Mesenchymal stem cell (in vitro differentiated cells and primary cell): ENCODE measurements around the gene SSTR3.
A peak's percentile ranks its signal among the peaks of the same experiment; 100 is the strongest.

Experiments used
- DNase-seq: peaks from one replicate; pipeline ENCODE4 v3.0.0-alpha.2; 2013
- H2AFZ ChIP-seq: one replicate; pipeline ENCODE4 v1.6.1; 2013; ENCODE audit warnings: low read depth, mild to moderate bottlenecking, control low read depth, inconsistent platforms, low read length, moderate library complexity
- H2AK5ac ChIP-seq: 2 replicates; pipeline ENCODE4 v1.6.1; 2013; ENCODE audit warnings: low read length, moderate library complexity, mild to moderate bottlenecking, inconsistent platforms; ENCODE audit not compliant: severe bottlenecking
- H2BK120ac ChIP-seq: one replicate; pipeline ENCODE4 v1.6.1; 2013; ENCODE audit warnings: low read depth, mild to moderate bottlenecking, inconsistent platforms, low read length, moderate library complexity
- H2BK12ac ChIP-seq, 2 experiments: one replicate each; pipeline ENCODE4 v1.6.1; 2013; ENCODE audit warnings: inconsistent platforms in 2 of 2, low read length in 2 of 2, mild to moderate bottlenecking in 2 of 2, moderate library complexity in 2 of 2, control low read depth in 1 of 2
- H2BK15ac ChIP-seq: one replicate; pipeline ENCODE4 v1.6.1; 2013; ENCODE audit warnings: mild to moderate bottlenecking, low read depth, inconsistent platforms; ENCODE audit not compliant: poor library complexity, severe bottlenecking
- H2BK5ac ChIP-seq: 2 replicates; pipeline ENCODE4 v1.6.1; 2013; ENCODE audit warnings: low read depth, mild to moderate bottlenecking, low read length, control low read depth, inconsistent platforms; ENCODE audit not compliant: poor library complexity, severe bottlenecking
- H3K14ac ChIP-seq, 2 experiments: one replicate each; pipeline ENCODE4 v1.6.1; 2013; ENCODE audit warnings: inconsistent platforms in 2 of 2, low read length in 2 of 2, control low read depth in 1 of 2, mild to moderate bottlenecking in 1 of 2, moderate library complexity in 1 of 2
- H3K18ac ChIP-seq, 2 experiments: one replicate each; pipeline ENCODE4 v1.6.1; 2013; ENCODE audit warnings: inconsistent platforms in 2 of 2, low read length in 2 of 2, control low read depth in 1 of 2, low read depth in 1 of 2, mild to moderate bottlenecking in 1 of 2
- H3K23ac ChIP-seq, 2 experiments: one replicate each; pipeline ENCODE4 v1.6.1; 2013; ENCODE audit warnings: inconsistent platforms in 2 of 2, low read length in 2 of 2, mild to moderate bottlenecking in 2 of 2, moderate library complexity in 2 of 2, control low read depth in 1 of 2
- H3K27ac ChIP-seq: 2 replicates; pipeline ENCODE4 v1.5.1; 2013; ENCODE audit warnings: mild to moderate bottlenecking, moderate library complexity, low read length, control low read depth, inconsistent platforms; ENCODE audit not compliant: poor library complexity, severe bottlenecking
- H3K27me3 ChIP-seq, 2 experiments: 2 replicates each; pipeline versions ENCODE4 v1.6.1 to v1.7.0; 2013; ENCODE audit warnings: low read length in 2 of 2, mild to moderate bottlenecking in 2 of 2, moderate library complexity in 2 of 2, control low read depth in 1 of 2, inconsistent platforms in 1 of 2; ENCODE audit not compliant: control insufficient read depth in 1 of 2, insufficient read depth in 1 of 2
- H3K36me3 ChIP-seq, 2 experiments: 2 replicates each; pipeline versions ENCODE4 v1.6.1 to v1.7.0; 2013; ENCODE audit warnings: low read length in 2 of 2, control low read depth in 1 of 2, inconsistent platforms in 1 of 2, low read depth in 1 of 2, mild to moderate bottlenecking in 1 of 2; ENCODE audit not compliant: insufficient read depth in 2 of 2, control insufficient read depth in 1 of 2
- H3K4ac ChIP-seq, 2 experiments: one replicate each; pipeline ENCODE4 v1.6.1; 2013; ENCODE audit warnings: inconsistent platforms in 2 of 2, low read length in 2 of 2, mild to moderate bottlenecking in 2 of 2, moderate library complexity in 2 of 2, control low read depth in 1 of 2, low read depth in 1 of 2
- H3K4me1 ChIP-seq: 2 replicates; pipeline ENCODE4 v1.6.1; 2013; ENCODE audit warnings: low read depth, low read length, control low read depth; ENCODE audit not compliant: control insufficient read depth, insufficient read depth
- H3K4me2 ChIP-seq: 2 replicates; pipeline ENCODE4 v1.6.1; 2013; ENCODE audit warnings: low read length, mild to moderate bottlenecking, inconsistent platforms; ENCODE audit not compliant: poor library complexity, severe bottlenecking
- H3K4me3 ChIP-seq, 2 experiments: 2 replicates each; pipeline versions ENCODE4 v1.5.1 to v1.7.0; 2013; ENCODE audit warnings: low read length in 2 of 2, mild to moderate bottlenecking in 2 of 2, control low read depth in 1 of 2, low read depth in 1 of 2; ENCODE audit not compliant: insufficient read depth in 1 of 2
- H3K79me1 ChIP-seq: replicated peaks from 2 replicates; pipeline ENCODE4 v1.6.1; 2013; ENCODE audit warnings: mild to moderate bottlenecking, control low read depth, low read length, inconsistent platforms; ENCODE audit not compliant: poor library complexity, severe bottlenecking
- H3K9ac ChIP-seq: 2 replicates; pipeline ENCODE4 v1.7.0; 2013; ENCODE audit warnings: mild to moderate bottlenecking, low read length, moderate library complexity
- H3K9me3 ChIP-seq: 2 replicates; pipeline ENCODE4 v1.7.0; 2013; ENCODE audit warnings: mild to moderate bottlenecking, low read length; ENCODE audit not compliant: control insufficient read depth
- H4K8ac ChIP-seq: one replicate; pipeline ENCODE4 v1.6.1; 2013; ENCODE audit warnings: inconsistent platforms, mild to moderate bottlenecking, low read length, moderate library complexity
- H4K91ac ChIP-seq: one replicate; pipeline ENCODE4 v1.6.1; 2013; ENCODE audit warnings: mild to moderate bottlenecking, low read length, inconsistent platforms
- WGBS: methylation state at CpG from one replicate; pipeline ENCODE4 v1.1.7; 2013; ENCODE audit warnings: mixed read lengths; 5-methylcytosine and 5-hydroxymethylcytosine counted together

The SSTR3 gene

GRCh38 chr22:37177755-37178154, 34.5 kb downstream of the SSTR3 start:
- Histone ChIP-seq H3K23ac (no peak overlapping the region), H3K4me3 (no peak overlapping the region), H2AK5ac (no peak overlapping the region), H3K14ac (no peak overlapping the region), H2BK15ac (no peak overlapping the region), H3K27ac (no peak overlapping the region), H4K8ac (no peak overlapping the region), H2BK5ac (no peak overlapping the region), H3K79me1 (no peaks in the 10 kb centered on the region), H3K4me2 (no peak overlapping the region), H3K9ac (no peak overlapping the region), H2BK120ac (peak overlapping the region; percentile 38), H2BK12ac (no peak overlapping the region), H3K18ac (no peak overlapping the region), H4K91ac (no peak overlapping the region), H2AFZ (no peak overlapping the region), H3K4ac (peak overlapping the region in 1 of 2 experiments; percentile 53), H3K36me3 (peaks cover 12 to 26% of the 10 kb centered on the region in 2 experiments), H3K4me1 (peaks cover 9% of the 10 kb centered on the region), H3K27me3 (peaks cover 0 to 33% of the 10 kb centered on the region in 2 experiments), H3K9me3 (no peaks in the 10 kb centered on the region)
- 83% methylated on average over 3 of the region's 3 CpGs for WGBS
- no peak for DNase-seq

- no peak overlapping the region for H3K14ac ChIP-seq
- H3K9ac ChIP-seq = peak overlapping the region; percentile 58
- H3K18ac ChIP-seq = no peak overlapping the region
- H3K4me1 ChIP-seq = peaks cover 9% of the 10 kb centered on the region
- H4K91ac ChIP-seq = no peak overlapping the region
- H3K36me3 ChIP-seq = peaks cover 7 to 20% of the 10 kb centered on the region in 2 experiments
- WGBS = 68% methylated on average over 5 of the region's 5 CpGs
- H3K79me1 ChIP-seq = no peaks in the 10 kb centered on the region
- H2BK15ac ChIP-seq = no peak overlapping the region
- H2AK5ac ChIP-seq = no peak overlapping the region
- no peak overlapping the region for H2BK12ac ChIP-seq
- no peak for DNase-seq
- H3K27me3 ChIP-seq = peaks cover 0 to 38% of the 10 kb centered on the region in 2 experiments
- no peak overlapping the region for H2AFZ ChIP-seq
- no peak overlapping the region for H4K8ac ChIP-seq
- no peak overlapping the region for H3K4me2 ChIP-seq
- no peak overlapping the region for H3K4ac ChIP-seq
- no peaks in the 10 kb centered on the region for H3K9me3 ChIP-seq
- H3K23ac ChIP-seq = no peak overlapping the region
- no peak overlapping the region for H3K27ac ChIP-seq
- H3K4me3 ChIP-seq = no peak overlapping the region
- H2BK5ac ChIP-seq = no peak overlapping the region
- no peak overlapping the region for H2BK120ac ChIP-seq
These were observed 35.1 kb downstream of the SSTR3 start for GRCh38 chr22:37177221-37177620.

- no peak overlapping the region for H3K4me2 ChIP-seq
- H3K9me3 ChIP-seq = no peaks in the 10 kb centered on the region
- peak overlapping the region; percentile 34 for H4K91ac ChIP-seq
- DNase-seq = peak; percentile 48
- H3K4me1 ChIP-seq = peaks cover 8% of the 10 kb centered on the region
- no peak overlapping the region for H4K8ac ChIP-seq
- peak overlapping the region in 1 of 2 experiments; percentile 55 for H3K18ac ChIP-seq
- peak overlapping the region in 1 of 2 experiments; percentile 32 for H3K4ac ChIP-seq
- no peak overlapping the region for H3K23ac ChIP-seq
- peak overlapping the region in 1 of 2 experiments; percentile 39 for H2BK12ac ChIP-seq
- peaks cover 0 to 45% of the 10 kb centered on the region in 2 experiments for H3K27me3 ChIP-seq
- peak overlapping the region in 1 of 2 experiments; percentile 52 for H3K4me3 ChIP-seq
- WGBS = 77% methylated on average over 22 of the region's 23 CpGs
- no peak overlapping the region for H2BK5ac ChIP-seq
- peak overlapping the region in 1 of 2 experiments; percentile 41 for H3K14ac ChIP-seq
- no peak overlapping the region for H2BK120ac ChIP-seq
- H2AFZ ChIP-seq = no peak overlapping the region
- H3K36me3 ChIP-seq = peaks cover under 1 to 16% of the 10 kb centered on the region in 2 experiments
- H3K9ac ChIP-seq = peak overlapping the region; percentile 58
- H2BK15ac ChIP-seq = no peak overlapping the region
- H2AK5ac ChIP-seq = no peak overlapping the region
- no peak overlapping the region for H3K27ac ChIP-seq
- H3K79me1 ChIP-seq = no peaks in the 10 kb centered on the region
These were observed 35.7 kb downstream of the SSTR3 start for GRCh38 chr22:37176464-37177061.

- H3K18ac ChIP-seq = peak overlapping the region in 1 of 2 experiments; percentile 25
- H3K23ac ChIP-seq = no peak overlapping the region
- H3K4ac ChIP-seq = no peak overlapping the region
- no peak for DNase-seq
- peaks cover 0 to 50% of the 10 kb centered on the region in 2 experiments for H3K27me3 ChIP-seq
- peak overlapping the region; percentile 9 for H2BK15ac ChIP-seq
- H4K91ac ChIP-seq = peak overlapping the region; percentile 34
- no peak overlapping the region for H2BK5ac ChIP-seq
- H3K79me1 ChIP-seq = no peaks in the 10 kb centered on the region
- peak overlapping the region in 1 of 2 experiments; percentile 41 for H3K14ac ChIP-seq
- peak overlapping the region; percentile 58 for H3K9ac ChIP-seq
- H3K27ac ChIP-seq = no peak overlapping the region
- H2AFZ ChIP-seq = no peak overlapping the region
- no peak overlapping the region for H2AK5ac ChIP-seq
- H2BK12ac ChIP-seq = peak overlapping the region in 1 of 2 experiments; percentile 39
- H3K4me1 ChIP-seq = peaks cover 8% of the 10 kb centered on the region
- H2BK120ac ChIP-seq = no peak overlapping the region
- peak overlapping the region in 1 of 2 experiments; percentile 52 for H3K4me3 ChIP-seq
- H4K8ac ChIP-seq = no peak overlapping the region
- H3K4me2 ChIP-seq = no peak overlapping the region
- no peaks in the 10 kb centered on the region for H3K9me3 ChIP-seq
- WGBS = 92% methylated on average over 18 of the region's 18 CpGs
- H3K36me3 ChIP-seq = peaks cover 0 to 11% of the 10 kb centered on the region in 2 experiments
These were observed 36.6 kb downstream of the SSTR3 start for GRCh38 chr22:37175414-37176281.
